ENCODE measurements around the gene CNTN4. TPM values are rescaled to one million over a fixed set of nuclear protein-coding genes. Genes with fewer than 3 reads are reported as not detected.

The CNTN4 gene
- total RNA-seq, 1 experiment from 2014 or later = 1.6 TPM

DNA sequence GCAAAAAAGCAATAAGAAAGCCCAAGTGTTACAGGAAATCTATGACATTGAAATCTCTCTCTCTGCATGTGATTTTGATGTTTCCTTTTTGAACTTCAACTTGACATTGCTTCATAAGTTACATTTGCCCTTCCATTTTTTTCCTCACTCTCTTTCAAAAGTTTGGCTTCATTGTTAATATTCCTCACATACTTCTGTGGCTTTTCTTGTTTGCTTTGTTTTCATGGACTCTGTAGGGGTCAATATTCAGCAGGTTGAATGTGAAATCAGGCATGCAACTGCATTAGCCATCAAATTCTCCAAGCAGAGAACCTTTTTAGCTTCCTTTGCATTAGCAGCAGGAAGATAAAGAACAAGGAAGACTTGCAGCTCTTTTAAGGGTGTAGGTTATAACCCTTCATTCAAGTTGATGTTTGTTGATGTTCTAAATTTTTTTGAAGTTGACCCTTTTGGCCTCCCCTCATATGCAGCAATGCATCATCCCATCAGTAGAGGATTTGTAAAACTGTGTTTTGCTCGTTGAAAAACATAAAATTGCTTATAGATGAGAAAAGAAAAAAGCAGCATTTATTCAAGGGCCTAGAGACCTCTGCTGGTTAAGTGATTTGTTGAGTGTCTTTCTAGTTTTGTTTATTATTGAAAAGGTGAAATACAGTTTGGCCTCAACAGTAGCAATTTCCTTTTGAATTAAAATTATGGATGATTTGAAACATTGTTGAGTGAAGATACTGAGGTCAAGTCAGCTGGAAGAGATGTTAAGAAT is 800.1 kb downstream of the CNTN4 start:
- Histone ChIP-seq H3K27ac (ENCODE audit: insufficient read length, low read depth, low read length) (no peak overlapping the region), H4K5ac (ENCODE audit: insufficient read length, low read depth, low read length) (no peak overlapping the region), H2AFZ (ENCODE audit: low read length) (no peak overlapping the region), H2BK20ac (ENCODE audit: low read depth, low read length, poor library complexity, severe bottlenecking) (no peak overlapping the region), H2BK5ac (ENCODE audit: insufficient read length, low read length) (no peak overlapping the region), H2BK15ac (ENCODE audit: low read depth, low read length) (no peak overlapping the region), H3K9ac (ENCODE audit: extremely low read depth, insufficient read length, low read length) (no peak overlapping the region), H3K23ac (ENCODE audit: insufficient read length, low read depth, low read length) (no peak overlapping the region), H3K27me3 (ENCODE audit: insufficient read depth, low read length) (no peaks in the 10 kb centered on the region), H3K4ac (ENCODE audit: low read depth, low read length) (no peak overlapping the region), H4K20me1 (ENCODE audit: control insufficient read depth, insufficient read depth, insufficient read length) (no peaks in the 10 kb centered on the region), H3K4me1 (ENCODE audit: insufficient read depth, low read length) (peaks cover 11% of the 10 kb centered on the region), H4K8ac (replicated peaks; ENCODE audit: insufficient read length, low read depth, low read length) (no peak overlapping the region), H3K4me2 (ENCODE audit: insufficient read depth, insufficient read length, low read length) (no peak overlapping the region), H3K79me2 (ENCODE audit: insufficient read depth, low read length) (no peaks in the 10 kb centered on the region), H2BK12ac (ENCODE audit: insufficient read length, low read depth, low read length) (no peak overlapping the region), H3T11ph (ENCODE audit: low read length) (no peak overlapping the region), H3K9me3 (ENCODE audit: control insufficient read depth, low read depth, low read length) (no peaks in the 10 kb centered on the region), H2BK120ac (ENCODE audit: low read depth, low read length, poor library complexity, severe bottlenecking) (no peak overlapping the region), H3K23me2 (ENCODE audit: insufficient read length, low read depth, low read length, poor library complexity, severe bottlenecking) (no peaks in the 10 kb centered on the region), H4K91ac (ENCODE audit: insufficient read length, low read depth, low read length) (no peak overlapping the region), H2AK5ac (ENCODE audit: insufficient read length, low read length) (no peak overlapping the region), H3K14ac (ENCODE audit: insufficient read depth, low read length) (no peak overlapping the region), H3K79me1 (ENCODE audit: insufficient read depth, low read depth, low read length, poor library complexity, severe bottlenecking) (no peaks in the 10 kb centered on the region), H3K18ac (ENCODE audit: insufficient read length, low read depth, low read length) (no peak overlapping the region), H3K56ac (ENCODE audit: insufficient read length, low read depth, low read length) (no peak overlapping the region)
- Mint-ChIP-seq H3K36me3 (ENCODE audit: insufficient read depth in 1 of 3, low read depth in 3 of 3) (peaks cover 0 to 2% (median 0%) of the 10 kb centered on the region in 3 experiments; a peak in 1 of 7 replicates), H3K27me3 (ENCODE audit: low read depth) (no peaks in the 10 kb centered on the region), H3K27ac (peak overlapping the region in 1 of 3 experiments; percentile 95; a peak in 4 of 7 replicates), H3K4me1 (peaks cover 48 to 50% of the 10 kb centered on the region in 2 experiments), H3K9me3 (no peaks in the 10 kb centered on the region; a peak in 1 of 5 replicates), H3K4me3 (peak overlapping the region in 1 of 2 experiments; percentile 1; a peak in 1 of 5 replicates)
- no CpG with 5 or more reads among the region's 1 CpG for WGBS (ENCODE audit: extremely low coverage, insufficient read length, low lambda C conversion rate)
- DNase-seq = no peak
- TF ChIP-seq, protein P1, sequence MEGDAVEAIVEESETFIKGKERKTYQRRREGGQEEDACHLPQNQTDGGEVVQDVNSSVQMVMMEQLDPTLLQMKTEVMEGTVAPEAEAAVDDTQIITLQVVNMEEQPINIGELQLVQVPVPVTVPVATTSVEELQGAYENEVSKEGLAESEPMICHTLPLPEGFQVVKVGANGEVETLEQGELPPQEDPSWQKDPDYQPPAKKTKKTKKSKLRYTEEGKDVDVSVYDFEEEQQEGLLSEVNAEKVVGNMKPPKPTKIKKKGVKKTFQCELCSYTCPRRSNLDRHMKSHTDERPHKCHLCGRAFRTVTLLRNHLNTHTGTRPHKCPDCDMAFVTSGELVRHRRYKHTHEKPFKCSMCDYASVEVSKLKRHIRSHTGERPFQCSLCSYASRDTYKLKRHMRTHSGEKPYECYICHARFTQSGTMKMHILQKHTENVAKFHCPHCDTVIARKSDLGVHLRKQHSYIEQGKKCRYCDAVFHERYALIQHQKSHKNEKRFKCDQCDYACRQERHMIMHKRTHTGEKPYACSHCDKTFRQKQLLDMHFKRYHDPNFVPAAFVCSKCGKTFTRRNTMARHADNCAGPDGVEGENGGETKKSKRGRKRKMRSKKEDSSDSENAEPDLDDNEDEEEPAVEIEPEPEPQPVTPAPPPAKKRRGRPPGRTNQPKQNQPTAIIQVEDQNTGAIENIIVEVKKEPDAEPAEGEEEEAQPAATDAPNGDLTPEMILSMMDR (conservative IDR thresholded peaks at IDR 0.05) = peak; percentile 21; the same call in 1 of the 3 replicates

Measured in H9 (cell line).